GM18907 (cell line): ENCODE results near the gene NTSR1.

Source experiments
- ATAC-seq: cut with Tn5 transposase; IDR thresholded peaks from one replicate; pipeline ENCODE4 v1.9.1; 2021; ENCODE audit warnings: mild to moderate bottlenecking, moderate library complexity; ENCODE audit not compliant: unreplicated experiment

Gene NTSR1

DNA sequence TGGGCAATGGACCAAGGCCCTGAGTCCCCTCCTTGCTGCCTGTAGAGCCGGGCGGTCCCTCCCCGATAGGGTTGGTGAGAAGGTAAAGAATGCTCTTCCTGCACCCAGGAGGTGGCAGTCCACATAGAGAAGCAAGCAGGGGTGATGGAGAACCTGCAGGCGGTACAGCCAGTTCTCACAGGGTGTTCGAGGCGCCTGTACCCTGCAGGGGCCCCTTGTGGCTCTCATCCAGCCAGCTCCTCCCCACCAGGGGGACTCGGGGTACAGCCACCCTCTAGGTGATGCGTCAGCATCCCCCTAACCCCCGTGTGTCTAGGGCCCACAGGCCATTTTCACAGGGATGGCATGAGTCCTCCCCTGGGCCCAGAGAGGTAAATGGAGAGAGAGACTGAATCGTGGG lies 103.1 kb downstream of the NTSR1 start:
- no peak for ATAC-seq
